Endothelial cell of umbilical vein (primary cell): ENCODE data around the gene FAM209B. TPM values are rescaled to one million over a fixed set of nuclear protein-coding genes. Genes with fewer than 3 reads are reported as not detected.

Experiments
- BruUV-seq: library from RNA; stranded (reverse); fragments of 400-500 nt; replicated peaks from 2 replicates; lab custom pipeline; 2021; lab: Mats Ljungman, UMichigan
- CTCF ChIA-PET: fragments of 300-600, 350-600 bp; sonication (Branson Sonifier 250); formaldehyde crosslinking; loops from one replicate; lab custom pipeline; 2021; ENCODE audit warnings: antibody characterized with exemption, inconsistent platforms; lab: Charles Lee
- POLR2A ChIA-PET: fragments of 300-600, 350-600 bp; sonication (Branson Sonifier 250); formaldehyde crosslinking; loops from one replicate; lab custom pipeline; 2021; ENCODE audit warnings: antibody characterized with exemption, inconsistent platforms; lab: Charles Lee
- DNase-seq: peaks from one replicate; pipeline ENCODE4 v3.0.0-alpha.2; 2011; ENCODE audit warnings: low read depth, low spot score
- FAIRE-seq: peaks from 2 replicates; lab custom pipeline; 2011; peaks lifted over from hg19 to GRCh38; lab: Jason Lieb, UNC
- H2AFZ ChIP-seq: 2 replicates; pipeline ENCODE4 v1.6.0; 2012; ENCODE audit warnings: low read depth, low read length, control low read depth, inconsistent platforms
- H3K27ac ChIP-seq: 2 replicates; pipeline ENCODE4 v1.5.1; 2011; ENCODE audit warnings: low read depth, mild to moderate bottlenecking, control low read depth, low read length, moderate library complexity; ENCODE audit not compliant: insufficient read depth
- H3K27me3 ChIP-seq, 2 experiments: 2 replicates each; pipeline versions ENCODE4 v1.6.0 to v1.6.1; 2011; ENCODE audit warnings: low read length in 2 of 2, mixed read lengths in 1 of 2; ENCODE audit not compliant: control insufficient read depth in 2 of 2, insufficient read depth in 2 of 2
- H3K36me3 ChIP-seq, 2 experiments: 2 replicates in 1 of 2; 3 replicates in 1 of 2; pipeline ENCODE4 v1.5.1; 2011; ENCODE audit warnings: low read length in 2 of 2, mild to moderate bottlenecking in 1 of 2, moderate library complexity in 1 of 2; ENCODE audit not compliant: control insufficient read depth in 2 of 2, insufficient read depth in 2 of 2; ENCODE audit errors: extremely low read depth in 1 of 2
- H3K4me1 ChIP-seq: 3 replicates; pipeline ENCODE4 v1.5.1; 2011; ENCODE audit warnings: mild to moderate bottlenecking, low read length; ENCODE audit not compliant: control insufficient read depth, insufficient read depth; ENCODE audit errors: extremely low read depth
- H3K4me2 ChIP-seq: 2 replicates; pipeline ENCODE4 v1.6.1; 2011; ENCODE audit warnings: low read length, control low read depth, mixed read lengths; ENCODE audit not compliant: insufficient read depth
- H3K4me3 ChIP-seq, 3 experiments: fragments of 200-600 bp in 1 of 3; sonication (generic), shearing (Covaris generic) in 1 of 3; replicated peaks in 1 of 3; 2 replicates each; pipeline ENCODE4 v1.5.1; 2011 to 2016; ENCODE audit warnings: control low read depth in 3 of 3, low read length in 3 of 3, mild to moderate bottlenecking in 2 of 3, inconsistent platforms in 1 of 3, low read depth in 1 of 3, moderate library complexity in 1 of 3; ENCODE audit not compliant: insufficient read depth in 1 of 3
- H3K79me2 ChIP-seq: 2 replicates; pipeline ENCODE4 v1.6.0; 2012; ENCODE audit warnings: low read length, inconsistent platforms; ENCODE audit not compliant: control insufficient read depth, insufficient read depth
- H3K9ac ChIP-seq: replicated peaks from 2 replicates; pipeline ENCODE3; 2011; ENCODE audit warnings: low read length, control low read depth; ENCODE audit not compliant: insufficient read depth; ENCODE audit errors: extremely low read depth
- H3K9me1 ChIP-seq: replicated peaks from 3 replicates; pipeline ENCODE4 v1.6.0; 2011; ENCODE audit warnings: mild to moderate bottlenecking, low read length; ENCODE audit not compliant: control insufficient read depth, insufficient read depth; ENCODE audit errors: extremely low read depth
- H3K9me3 ChIP-seq: replicated peaks from 2 replicates; pipeline ENCODE4 v1.5.1; 2012; ENCODE audit warnings: low read length, inconsistent platforms; ENCODE audit not compliant: control insufficient read depth, insufficient read depth
- H4K20me1 ChIP-seq: replicated peaks from 2 replicates; pipeline ENCODE3; 2011; ENCODE audit warnings: mild to moderate bottlenecking, low read length; ENCODE audit not compliant: control insufficient read depth, insufficient read depth; ENCODE audit errors: extremely low read depth
- CTCF ChIP-seq, 2 donors: IDR thresholded peaks; 1 replicate in 1 of 2; 2 replicates in 1 of 2; pipeline ENCODE4 v1.5.1; 2011; ENCODE audit warnings: low read length in 2 of 2, mild to moderate bottlenecking in 2 of 2, moderate library complexity in 2 of 2, control low read depth in 1 of 2, inconsistent platforms in 1 of 2, low read depth in 1 of 2; ENCODE audit not compliant: insufficient read depth in 1 of 2; ENCODE audit errors: extremely low read depth in 1 of 2
- EZH2 ChIP-seq: IDR thresholded peaks from 2 replicates; pipeline ENCODE4 v1.6.1; 2012; ENCODE audit warnings: borderline replicate concordance, low read depth, mild to moderate bottlenecking, moderate library complexity, low read length, inconsistent platforms; ENCODE audit not compliant: severe bottlenecking
- FOS ChIP-seq: IDR thresholded peaks from 2 replicates; pipeline ENCODE4 v1.6.1; 2011; ENCODE audit warnings: mild to moderate bottlenecking, low read length, moderate library complexity, borderline replicate concordance; ENCODE audit not compliant: insufficient read depth
- GATA2 ChIP-seq: IDR thresholded peaks from 2 replicates; pipeline ENCODE4 v1.7.0; 2011; ENCODE audit warnings: low read depth, mild to moderate bottlenecking, moderate library complexity, mixed read lengths, low read length; ENCODE audit not compliant: insufficient read length, insufficient read depth
- JUN ChIP-seq: IDR thresholded peaks from 2 replicates; pipeline ENCODE4 v1.6.1; 2011; ENCODE audit warnings: borderline replicate concordance, low read depth; ENCODE audit not compliant: insufficient read length, insufficient read depth
- MAX ChIP-seq: IDR thresholded peaks from 2 replicates; pipeline ENCODE4 v1.6.1; 2011; ENCODE audit not compliant: insufficient read depth, insufficient read length
- MYC ChIP-seq: IDR thresholded peaks from one replicate; pipeline ENCODE4 v1.6.1; 2011; ENCODE audit warnings: mild to moderate bottlenecking, low read depth, low read length
- POLR2A ChIP-seq: IDR thresholded peaks from 2 replicates; pipeline ENCODE4 v1.6.1; 2012; ENCODE audit warnings: low read depth, mild to moderate bottlenecking, control low read depth, low read length
- POLR2AphosphoS5 ChIP-seq: IDR thresholded peaks from 2 replicates; pipeline ENCODE4 v1.6.1; 2012; ENCODE audit warnings: low read depth, mild to moderate bottlenecking, control low read depth, low read length, moderate library complexity; ENCODE audit not compliant: insufficient read depth
- dilution Hi-C: fragments of 300-500 bp; cut with MboI; formaldehyde crosslinking; loops from one replicate; pipeline ENCODE4 v1.15.0; 2019; ENCODE audit warnings: low sequenced_read_pairs; ENCODE audit not compliant: extremely low pct_ligation_motif_present
- intact Hi-C: fragments of 100-400 bp; cut with micrococcal nuclease; formaldehyde crosslinking; loops from one replicate; pipeline ENCODE4 v1.10.0; 2022
- polyA plus RNA-seq, 4 experiments: library from polyadenylated mRNA; depleted of rRNA in 3 of 4; stranded (reverse) in 3 of 4; unstranded in 1 of 4; fragments of >200 nt; gene quantifications; 2 replicates each; pipeline versions ENCODE4 v1.2.1 to v1.2.3, GENCODE V29; 2011 to 2012; ENCODE audit warnings: missing spikeins in 1 of 4
- total RNA-seq: library from RNA; stranded (reverse); gene quantifications from 2 replicates; pipeline ENCODE4 v1.2.3, GENCODE V29; 2021

Gene FAM209B
- total and polyA plus RNA-seq, 2 donors (not counting 3 experiments of a cell fraction or from before 2014, with no cell fraction given): 0.22 TPM; not detected in 1

GRCh38 chr20:56527521-56527920 lies 5.5 kb upstream of the FAM209B start:
- dilution Hi-C loops (no loop called here), intact Hi-C loops (no loop called here)
- no peaks in the 10 kb centered on the region for H3K27me3 ChIP-seq
- no peak for DNase-seq
- no peaks in the 10 kb centered on the region for H3K36me3 ChIP-seq
- no peak overlapping the region for H2AFZ ChIP-seq
- no peak overlapping the region for H3K4me3 ChIP-seq
- H3K9me1 ChIP-seq: no peaks in the 10 kb centered on the region
- H3K9me3 ChIP-seq: no peaks in the 10 kb centered on the region
- BruUV-seq: no TSS peak
- FAIRE-seq: no peak
- no peak overlapping the region for H3K4me2 ChIP-seq
- no peak overlapping the region for H3K9ac ChIP-seq
- TF ChIP-seq POLR2A (no peak), EZH2 (no peak), FOS (no peak), POLR2AphosphoS5 (no peak), JUN (no peak), MAX (no peak), MYC (no peak), GATA2 (no peak), CTCF (IDR thresholded peaks at IDR 0.05; ENCODE audit: extremely low read depth in 1 of 2, insufficient read depth in 1 of 2, low read depth in 1 of 2, low read length in 2 of 2) (no peak)
- no peaks in the 10 kb centered on the region for H3K4me1 ChIP-seq
- H3K79me2 ChIP-seq: no peaks in the 10 kb centered on the region
- no peak overlapping the region for H3K27ac ChIP-seq
- H4K20me1 ChIP-seq: no peaks in the 10 kb centered on the region
- POLR2A ChIA-PET: no interaction called here
- CTCF ChIA-PET: no interaction called here
